ENCODE results near the gene ABCB1. TPM values are rescaled to one million over a fixed set of nuclear protein-coding genes. Genes with fewer than 3 reads are reported as not detected.

The ABCB1 gene
- polyA plus RNA-seq, 1 donor (not counting 4 experiments of a cell fraction or from before 2014, with no cell fraction given) = 0.13 TPM

GRCh38 chr7:87498893-87499292 is 101.8 kb downstream of the ABCB1 start:
- H3K9me3 ChIP-seq (ENCODE audit: control insufficient read depth, low read depth, low read length) = no peaks in the 10 kb centered on the region
- no peak overlapping the region for H3K9ac ChIP-seq (ENCODE audit: control insufficient read depth, extremely low read depth, insufficient read depth, low read length)
- H3K9me1 ChIP-seq (ENCODE audit: control insufficient read depth, extremely low read depth, insufficient read depth, low read length) = no peaks in the 10 kb centered on the region
- H3K36me3 ChIP-seq (ENCODE audit: control insufficient read depth in 2 of 2, extremely low read depth in 1 of 2, insufficient read depth in 2 of 2, low read length in 2 of 2) = no peaks in the 10 kb centered on the region
- no peak overlapping the region for H2AFZ ChIP-seq (ENCODE audit: control insufficient read depth, low read length)
- dilution Hi-C loops (cut with MboI; ENCODE audit: extremely low pct_ligation_motif_present, low sequenced_read_pairs) = no loop called here
- DNase-seq (ENCODE audit: low read depth, low spot score) (no peak), FAIRE-seq (no peak)
- H3K79me2 ChIP-seq (ENCODE audit: control insufficient read depth, insufficient read depth, low read length) = no peaks in the 10 kb centered on the region
- H3K4me2 ChIP-seq (ENCODE audit: control insufficient read depth, extremely low read depth, insufficient read depth, low read depth, low read length) = no peak overlapping the region
- no peaks in the 10 kb centered on the region for H3K27me3 ChIP-seq (ENCODE audit: control insufficient read depth, extremely low read depth, insufficient read depth, low read length)
- H4K20me1 ChIP-seq (ENCODE audit: control insufficient read depth, extremely low read depth, insufficient read depth, low read length) = no peaks in the 10 kb centered on the region
- TF ChIP-seq EZH2 (IDR thresholded peaks at IDR 0.05; ENCODE audit: low read length) (no peak), CTCF (optimal IDR thresholded peaks at IDR 0.05 in 1 of 3, IDR thresholded peaks at IDR 0.05 in 1 of 3, conservative IDR thresholded peaks at IDR 0.05 in 1 of 3; ENCODE audit: extremely low read depth in 1 of 3, insufficient read depth in 2 of 3, low read length in 3 of 3) (no peak)
- H3K4me3 ChIP-seq (ENCODE audit: control insufficient read depth in 2 of 3, extremely low read depth in 1 of 3, insufficient read depth in 2 of 3, low read depth in 1 of 3, low read length in 3 of 3) = no peak overlapping the region
- no peaks in the 10 kb centered on the region for H3K4me1 ChIP-seq (ENCODE audit: control insufficient read depth, extremely low read depth, insufficient read depth, low read length)
- no peak overlapping the region for H3K27ac ChIP-seq (ENCODE audit: control insufficient read depth, insufficient read depth, low read length)

GRCh38 chr7:87497482-87497881 is 103.2 kb downstream of the ABCB1 start:
- H3K9me3 ChIP-seq (ENCODE audit: control insufficient read depth, low read depth, low read length) = no peaks in the 10 kb centered on the region
- H3K9ac ChIP-seq (ENCODE audit: control insufficient read depth, extremely low read depth, insufficient read depth, low read length) = no peak overlapping the region
- no peaks in the 10 kb centered on the region for H3K9me1 ChIP-seq (ENCODE audit: control insufficient read depth, extremely low read depth, insufficient read depth, low read length)
- no peaks in the 10 kb centered on the region for H3K79me2 ChIP-seq (ENCODE audit: control insufficient read depth, insufficient read depth, low read length)
- no peaks in the 10 kb centered on the region for H4K20me1 ChIP-seq (ENCODE audit: control insufficient read depth, extremely low read depth, insufficient read depth, low read length)
- no peak overlapping the region for H3K27ac ChIP-seq (ENCODE audit: control insufficient read depth, insufficient read depth, low read length)
- H3K4me1 ChIP-seq (ENCODE audit: control insufficient read depth, extremely low read depth, insufficient read depth, low read length) = no peaks in the 10 kb centered on the region
- no peaks in the 10 kb centered on the region for H3K27me3 ChIP-seq (ENCODE audit: control insufficient read depth, extremely low read depth, insufficient read depth, low read length)
- TF ChIP-seq CTCF (optimal IDR thresholded peaks at IDR 0.05 in 1 of 3, IDR thresholded peaks at IDR 0.05 in 1 of 3, conservative IDR thresholded peaks at IDR 0.05 in 1 of 3; ENCODE audit: extremely low read depth in 1 of 3, insufficient read depth in 2 of 3, low read length in 3 of 3) (no peak), EZH2 (IDR thresholded peaks at IDR 0.05; ENCODE audit: low read length) (no peak)
- dilution Hi-C loops (cut with MboI; ENCODE audit: extremely low pct_ligation_motif_present, low sequenced_read_pairs) = no loop called here
- no peak for FAIRE-seq
- no peak overlapping the region for H2AFZ ChIP-seq (ENCODE audit: control insufficient read depth, low read length)
- no peak overlapping the region for H3K4me2 ChIP-seq (ENCODE audit: control insufficient read depth, extremely low read depth, insufficient read depth, low read depth, low read length)
- DNase-seq (ENCODE audit: low read depth, low spot score) = no peak
- H3K36me3 ChIP-seq (ENCODE audit: control insufficient read depth in 2 of 2, extremely low read depth in 1 of 2, insufficient read depth in 2 of 2, low read length in 2 of 2) = no peaks in the 10 kb centered on the region
- no peak overlapping the region for H3K4me3 ChIP-seq (ENCODE audit: control insufficient read depth in 2 of 3, extremely low read depth in 1 of 3, insufficient read depth in 2 of 3, low read depth in 1 of 3, low read length in 3 of 3)

All from keratinocyte (primary cell).